Neural cell (in vitro differentiated cells): Measurements from ENCODE around the gene AMBP.

Source experiments
- EZH2 ChIP-seq: fragments of 200-600, 300-800 bp; shearing (Covaris generic), sonication (generic); IDR thresholded peaks from 2 replicates; pipeline ENCODE4 v1.6.1; 2014; ENCODE audit warnings: antibody characterized with exemption, low read length, borderline replicate concordance, mild to moderate bottlenecking; ENCODE audit not compliant: insufficient read depth, poor library complexity, severe bottlenecking
- TAF1 ChIP-seq: IDR thresholded peaks from 2 replicates; pipeline ENCODE4 v1.6.1; 2012; ENCODE audit warnings: low read depth
- TF ChIP-seq, protein P1 (sequence below): fragments of 450-650 bp; IDR thresholded peaks from 2 replicates; pipeline ENCODE4 v1.5.1; 2014; ENCODE audit warnings: antibody characterized with exemption, mild to moderate bottlenecking, moderate library complexity; ENCODE audit not compliant: poor library complexity, severe bottlenecking

DNA sequence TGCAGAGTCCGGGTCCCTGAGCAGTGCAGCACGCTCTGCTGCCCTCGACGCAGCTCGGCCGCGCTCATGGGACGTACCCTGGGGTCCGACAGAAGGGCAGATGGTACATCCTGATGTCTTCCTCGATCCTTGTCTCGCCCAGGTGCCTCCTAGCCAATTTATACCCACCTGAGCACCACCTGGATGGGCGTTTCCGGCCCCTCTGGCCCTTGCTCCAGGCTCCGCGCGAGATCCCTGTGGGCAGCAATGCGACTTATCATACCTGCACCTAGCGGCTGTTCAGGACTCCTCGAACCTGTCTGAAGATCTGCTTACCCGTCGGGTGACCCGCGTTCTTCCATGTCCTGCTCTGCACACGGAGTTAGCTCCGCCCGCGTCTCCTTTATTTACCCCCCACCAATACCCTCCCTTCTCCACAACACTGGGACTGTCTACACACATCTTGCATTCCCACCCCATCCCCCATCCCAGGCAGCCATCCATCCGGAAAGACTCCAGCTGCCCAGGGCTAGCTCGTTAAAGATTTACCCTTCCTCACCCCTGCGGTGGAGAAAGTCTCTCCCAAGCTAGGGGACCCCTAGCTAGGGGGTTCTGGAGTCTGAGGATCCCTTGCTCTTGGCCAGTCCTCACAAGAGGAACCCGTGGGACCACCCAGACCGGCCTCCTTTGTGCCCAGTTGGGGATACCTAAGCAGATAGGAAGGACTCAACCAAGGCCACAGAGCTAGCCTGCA lies 21.0 kb upstream of the AMBP start, which contains the start of gene KIF12:
- no peak for TF ChIP-seq EZH2
- TF ChIP-seq TAF1 = no peak
- TF ChIP-seq, protein P1, sequence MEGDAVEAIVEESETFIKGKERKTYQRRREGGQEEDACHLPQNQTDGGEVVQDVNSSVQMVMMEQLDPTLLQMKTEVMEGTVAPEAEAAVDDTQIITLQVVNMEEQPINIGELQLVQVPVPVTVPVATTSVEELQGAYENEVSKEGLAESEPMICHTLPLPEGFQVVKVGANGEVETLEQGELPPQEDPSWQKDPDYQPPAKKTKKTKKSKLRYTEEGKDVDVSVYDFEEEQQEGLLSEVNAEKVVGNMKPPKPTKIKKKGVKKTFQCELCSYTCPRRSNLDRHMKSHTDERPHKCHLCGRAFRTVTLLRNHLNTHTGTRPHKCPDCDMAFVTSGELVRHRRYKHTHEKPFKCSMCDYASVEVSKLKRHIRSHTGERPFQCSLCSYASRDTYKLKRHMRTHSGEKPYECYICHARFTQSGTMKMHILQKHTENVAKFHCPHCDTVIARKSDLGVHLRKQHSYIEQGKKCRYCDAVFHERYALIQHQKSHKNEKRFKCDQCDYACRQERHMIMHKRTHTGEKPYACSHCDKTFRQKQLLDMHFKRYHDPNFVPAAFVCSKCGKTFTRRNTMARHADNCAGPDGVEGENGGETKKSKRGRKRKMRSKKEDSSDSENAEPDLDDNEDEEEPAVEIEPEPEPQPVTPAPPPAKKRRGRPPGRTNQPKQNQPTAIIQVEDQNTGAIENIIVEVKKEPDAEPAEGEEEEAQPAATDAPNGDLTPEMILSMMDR = no peak
